GM11168 (cell line): Measurements from ENCODE around the gene ZNF578.
"Not testable (repeated sequence)": the region's sequence is repeated elsewhere in the genome, so short reads cannot be mapped to it uniquely, and the experiment has no call there.

ENCODE experiments used
- in situ Hi-C: fragments of 300-500 bp; cut with MboI; formaldehyde crosslinking; loops from one replicate; pipeline ENCODE4 v1.12.0; 2022; ENCODE audit warnings: low sequenced_read_pairs; ENCODE audit not compliant: unreplicated experiment

The ZNF578 gene

GRCh38 chr19:52453324-52454094 lies at the start of gene ZNF578:
ZNF578 (plus strand) TSS chr19:52453553; CDS start chr19:52501846, 48,293 bp downstream.
- in situ Hi-C loops = no loop called here

DNA sequence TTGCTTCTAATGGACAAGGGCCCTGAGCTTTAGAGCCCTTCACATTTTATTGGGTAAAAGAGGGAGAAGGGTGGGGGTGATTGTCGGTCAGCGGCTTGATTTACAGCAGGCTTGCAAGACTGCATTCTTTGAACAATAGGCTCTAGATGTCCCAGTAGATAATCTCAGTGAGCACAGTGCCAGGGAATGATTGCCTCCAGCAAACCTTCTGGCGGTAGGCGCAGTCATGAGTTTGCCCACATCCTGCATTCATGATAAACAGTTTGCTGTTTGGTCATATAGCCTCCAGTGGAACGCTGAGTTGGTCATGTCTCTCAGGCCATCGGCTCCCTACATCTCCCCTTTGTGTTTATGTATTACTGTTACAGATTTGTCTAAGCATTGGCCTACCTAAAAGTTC lies 43.1 kb upstream of the ZNF578 start:
- in situ Hi-C loops = no loop called here

DNA sequence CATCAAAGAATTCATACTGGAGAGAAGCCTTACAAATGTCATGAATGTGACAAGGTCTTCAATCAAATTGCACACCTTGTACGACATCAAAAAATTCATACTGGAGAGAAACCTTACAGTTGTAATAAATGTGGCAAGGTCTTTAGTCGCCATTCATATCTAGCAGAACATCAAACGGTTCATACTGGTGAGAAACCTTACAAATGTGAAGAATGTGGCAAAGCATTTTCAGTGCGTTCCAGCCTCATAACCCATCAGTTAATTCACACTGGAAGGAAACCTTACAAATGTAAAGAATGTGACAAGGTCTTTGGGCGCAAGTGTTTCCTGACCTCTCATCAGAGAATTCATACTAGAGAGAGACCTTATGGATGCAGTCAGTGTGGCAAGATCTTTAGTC lies 37.6 kb upstream of the ZNF578 start:
- in situ Hi-C loops = no loop called here

- in situ Hi-C loops = no loop called here
Measured at GRCh38 chr19:52428937-52429336, 24.4 kb upstream of the ZNF578 start, which contains the start of gene ZNF534. ZNF534 (plus strand) TSS chr19:52429148; CDS start chr19:52431475, 2,327 bp downstream.

- in situ Hi-C loops = no loop called here
Measured at GRCh38 chr19:52442179-52442578, 11.2 kb upstream of the ZNF578 start.

GRCh38 chr19:52444506-52444905 lies 8.8 kb upstream of the ZNF578 start:
- in situ Hi-C loops = no loop called here

DNA sequence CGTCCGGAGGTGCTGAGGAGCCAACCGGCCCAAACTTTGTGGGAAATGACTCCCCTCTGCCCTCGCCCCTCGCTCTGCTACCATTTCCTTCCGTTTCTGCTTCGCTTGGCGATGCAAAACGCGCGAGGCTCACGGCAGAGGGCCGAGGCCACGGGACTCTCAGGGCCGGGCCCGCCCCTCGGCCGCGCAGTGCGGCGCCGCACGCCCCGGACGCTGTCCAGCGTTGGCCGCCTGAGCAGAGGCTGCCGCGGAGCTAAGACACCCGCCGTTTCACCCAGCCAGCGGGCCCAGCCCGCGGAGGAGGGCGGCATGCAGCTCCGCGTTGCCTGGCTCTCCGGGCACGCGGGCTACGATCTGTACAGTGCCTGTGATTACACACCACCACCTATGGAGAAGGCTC lies 2.1 kb upstream of the ZNF578 start:
- in situ Hi-C loops = no loop called here

DNA sequence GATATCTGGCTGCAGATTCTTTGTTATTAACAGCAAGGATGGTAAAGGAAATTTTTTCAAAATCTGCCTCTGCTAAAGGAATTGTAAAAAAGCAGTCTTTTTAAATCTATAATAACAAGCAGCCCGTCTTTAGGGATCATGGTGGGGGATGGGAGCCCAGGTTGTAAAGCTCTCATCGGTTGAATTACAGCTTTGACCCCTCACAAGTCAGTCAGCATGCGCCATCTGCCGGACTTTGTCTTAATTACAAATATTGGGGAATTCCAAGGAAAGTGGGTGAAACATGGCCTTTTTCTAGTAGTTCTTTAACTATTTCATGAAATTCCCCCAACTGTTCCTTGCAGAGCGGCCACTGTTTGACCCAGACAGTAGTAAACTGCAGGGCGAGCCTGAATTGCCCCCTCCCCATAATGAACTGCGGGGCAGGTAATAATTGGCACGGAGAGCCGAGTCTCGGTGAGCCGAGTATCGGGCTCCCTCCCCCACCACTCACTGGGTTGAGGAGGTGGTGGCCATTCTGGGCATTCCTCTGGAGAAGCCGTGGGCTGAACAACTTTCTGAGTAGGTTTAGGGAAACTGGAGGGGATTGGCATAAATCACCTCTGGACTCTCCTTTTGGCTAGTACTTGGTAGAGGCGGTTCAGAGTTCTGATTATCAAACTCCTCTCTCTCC lies 11.6 kb downstream of the ZNF578 start:
- in situ Hi-C loops = no loop called here

DNA sequence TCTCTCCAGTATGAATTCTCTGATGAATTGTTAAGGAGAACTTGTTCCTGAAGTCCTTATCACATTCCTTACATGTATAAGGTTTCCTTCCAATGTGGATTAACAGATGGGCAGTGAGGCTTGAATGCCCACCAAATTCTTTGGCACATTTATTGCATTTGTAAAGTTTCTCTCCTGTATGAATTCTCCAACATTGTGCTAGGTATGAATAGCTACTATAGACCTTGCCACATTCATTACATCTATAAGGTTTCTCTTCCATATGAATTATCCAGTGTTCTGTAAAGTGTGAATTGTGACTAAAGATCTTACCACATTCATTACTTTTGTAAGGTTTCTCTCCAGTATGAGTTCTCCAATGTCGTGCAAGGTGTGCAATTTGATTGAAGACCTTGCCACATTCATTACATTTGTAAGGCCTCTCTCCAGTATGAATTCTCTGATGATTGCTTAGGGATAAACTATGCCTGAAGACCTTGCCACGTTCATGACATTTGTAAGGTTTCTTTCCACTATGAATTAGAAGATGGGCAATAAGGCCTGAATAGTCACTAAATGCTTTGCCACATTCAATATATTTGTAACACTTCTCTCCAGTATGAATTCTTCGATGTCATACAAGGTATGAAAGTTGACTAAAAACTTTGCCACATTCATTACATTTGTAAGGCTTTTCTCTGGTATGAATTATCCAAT lies 20.4 kb downstream of the ZNF578 start:
- in situ Hi-C loops = no loop called here

DNA sequence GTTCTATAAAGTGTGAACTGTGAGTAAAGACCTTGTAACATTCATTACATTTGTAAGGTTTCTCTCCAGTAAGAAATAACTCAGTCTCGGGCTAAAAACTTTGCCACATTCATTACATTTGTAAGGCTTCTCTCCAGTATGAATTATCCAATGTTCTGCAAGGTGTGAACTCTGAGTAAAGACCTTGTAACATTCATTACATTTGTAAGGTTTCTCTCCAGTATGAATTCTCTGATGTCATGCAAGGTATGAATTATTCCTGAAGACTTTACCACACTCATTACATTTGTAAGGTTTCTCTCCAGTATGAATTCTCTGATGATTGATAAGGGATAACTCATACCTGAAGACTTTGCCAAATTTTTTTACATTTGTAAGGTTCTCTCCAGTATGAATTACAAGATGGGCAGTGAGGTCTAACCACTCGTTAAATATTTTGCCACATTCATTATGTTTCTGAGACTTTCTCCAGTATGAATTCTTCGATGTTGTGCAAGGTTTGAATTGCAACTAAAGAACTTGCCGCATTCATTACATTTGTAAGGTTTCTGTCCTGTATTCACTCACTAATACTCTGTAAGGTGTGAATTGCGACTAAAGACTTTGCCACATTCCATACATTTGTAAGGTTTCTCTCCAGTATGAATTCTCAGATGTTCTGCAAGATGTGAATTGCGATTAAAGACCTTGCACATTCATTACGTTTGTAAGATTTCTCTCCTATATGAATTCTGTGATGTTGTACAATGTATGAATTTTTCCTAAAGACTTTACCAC lies 21.2 kb downstream of the ZNF578 start:
- in situ Hi-C loops = no loop called here

- in situ Hi-C loops = not testable (repeated sequence)
Measured at GRCh38 chr19:52484111-52484743, 30.9 kb downstream of the ZNF578 start.

- in situ Hi-C loops = not testable (repeated sequence)
Measured at GRCh38 chr19:52485064-52485463, 31.7 kb downstream of the ZNF578 start.

GRCh38 chr19:52485561-52486240 lies 32.3 kb downstream of the ZNF578 start:
- in situ Hi-C loops = not testable (repeated sequence)

GRCh38 chr19:52492201-52492993 lies 39.0 kb downstream of the ZNF578 start:
- in situ Hi-C loops = no loop called here

DNA sequence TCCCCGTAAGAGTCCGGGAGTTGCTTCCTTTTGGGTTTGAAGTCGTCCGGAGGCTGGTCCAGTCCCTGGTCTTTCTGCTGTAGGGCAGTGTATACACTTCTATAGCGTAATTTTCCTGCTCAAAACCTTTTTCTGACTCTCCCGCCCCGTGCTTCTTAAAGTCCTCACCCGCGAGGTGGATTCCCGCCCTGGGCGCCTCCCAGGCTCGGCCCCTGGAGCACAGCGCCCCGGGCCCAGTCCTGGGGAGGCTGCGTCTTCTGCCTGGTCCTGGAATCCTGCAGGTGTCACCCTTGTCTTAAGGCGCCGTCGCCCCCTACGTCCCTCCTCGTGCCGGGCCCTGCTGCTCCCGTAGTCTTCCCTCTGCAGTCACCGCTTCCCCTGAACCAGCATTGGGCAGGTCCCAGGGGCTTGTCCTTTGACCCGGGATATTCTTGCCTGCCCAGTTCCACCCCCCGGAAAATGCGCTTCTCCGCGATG lies 39.7 kb downstream of the ZNF578 start:
- in situ Hi-C loops = no loop called here

GRCh38 chr19:52494518-52494917 lies 41.2 kb downstream of the ZNF578 start:
- in situ Hi-C loops = no loop called here

DNA sequence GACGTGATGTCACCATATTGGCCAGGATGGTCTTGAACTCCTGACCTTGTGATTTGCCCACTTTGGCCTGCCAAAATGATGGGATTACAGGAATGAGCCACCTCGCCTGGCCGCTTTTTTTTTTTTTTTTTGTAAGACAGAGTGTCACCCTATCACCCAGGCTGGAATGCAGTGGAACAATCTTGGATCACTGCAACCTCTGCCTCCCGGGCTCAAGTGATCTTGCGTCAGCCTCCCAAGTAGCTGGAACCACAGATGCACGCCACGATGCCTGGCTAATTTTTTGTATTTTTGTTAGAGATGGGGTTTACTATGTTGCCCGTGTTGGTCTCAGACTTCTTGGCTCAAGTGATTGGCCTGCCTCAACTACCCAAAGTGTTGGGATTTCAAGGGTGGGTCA lies 45.2 kb downstream of the ZNF578 start:
- in situ Hi-C loops = no loop called here

- in situ Hi-C loops = not testable (repeated sequence)
Measured at GRCh38 chr19:52500474-52500873, 47.1 kb downstream of the ZNF578 start.
